Fibroblast of skin of back (primary cell): ENCODE data around the gene TERT.
"Not testable (repeated sequence)": the region's sequence is repeated elsewhere in the genome, so short reads cannot be mapped to it uniquely, and the experiment has no call there.

ENCODE experiments used
- DNase-seq: peaks from one replicate; pipeline ENCODE4 v3.0.0-alpha.2; 2013

The TERT gene

DNA sequence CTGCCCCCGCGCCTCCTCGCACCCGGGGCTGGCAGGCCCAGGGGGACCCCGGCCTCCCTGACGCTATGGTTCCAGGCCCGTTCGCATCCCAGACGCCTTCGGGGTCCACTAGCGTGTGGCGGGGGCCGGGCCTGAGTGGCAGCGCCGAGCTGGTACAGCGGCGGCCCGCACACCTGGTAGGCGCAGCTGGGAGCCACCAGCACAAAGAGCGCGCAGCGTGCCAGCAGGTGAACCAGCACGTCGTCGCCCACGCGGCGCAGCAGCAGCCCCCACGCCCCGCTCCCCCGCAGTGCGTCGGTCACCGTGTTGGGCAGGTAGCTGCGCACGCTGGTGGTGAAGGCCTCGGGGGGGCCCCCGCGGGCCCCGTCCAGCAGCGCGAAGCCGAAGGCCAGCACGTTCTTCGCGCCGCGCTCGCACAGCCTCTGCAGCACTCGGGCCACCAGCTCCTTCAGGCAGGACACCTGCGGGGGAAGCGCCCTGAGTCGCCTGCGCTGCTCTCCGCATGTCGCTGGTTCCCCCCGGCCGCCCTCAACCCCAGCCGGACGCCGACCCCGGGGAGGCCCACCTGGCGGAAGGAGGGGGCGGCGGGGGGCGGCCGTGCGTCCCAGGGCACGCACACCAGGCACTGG lies 548 bp downstream of the TERT start:
- DNase-seq = no peak

DNA sequence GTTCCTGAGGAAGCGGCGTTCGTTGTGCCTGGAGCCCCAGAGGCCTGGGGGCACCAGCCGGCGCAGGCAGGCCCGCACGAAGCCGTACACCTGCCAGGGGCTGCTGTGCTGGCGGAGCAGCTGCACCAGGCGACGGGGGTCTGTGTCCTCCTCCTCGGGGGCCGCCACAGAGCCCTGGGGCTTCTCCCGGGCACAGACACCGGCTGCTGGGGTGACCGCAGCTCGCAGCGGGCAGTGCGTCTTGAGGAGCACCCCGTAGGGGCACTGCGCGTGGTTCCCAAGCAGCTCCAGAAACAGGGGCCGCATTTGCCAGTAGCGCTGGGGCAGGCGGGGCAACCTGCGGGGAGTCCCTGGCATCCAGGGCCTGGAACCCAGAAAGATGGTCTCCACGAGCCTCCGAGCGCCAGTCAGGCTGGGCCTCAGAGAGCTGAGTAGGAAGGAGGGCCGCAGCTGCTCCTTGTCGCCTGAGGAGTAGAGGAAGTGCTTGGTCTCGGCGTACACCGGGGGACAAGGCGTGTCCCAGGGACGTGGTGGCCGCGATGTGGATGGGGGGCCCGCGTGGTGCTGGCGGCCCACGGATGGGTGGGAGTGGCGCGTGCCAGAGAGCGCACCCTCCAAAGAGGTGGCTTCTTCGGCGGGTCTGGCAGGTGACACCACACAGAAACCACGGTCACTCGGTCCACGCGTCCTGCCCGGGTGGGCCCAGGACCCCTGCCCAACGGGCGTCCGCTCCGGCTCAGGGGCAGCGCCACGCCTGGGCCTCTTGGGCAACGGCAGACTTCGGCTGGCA lies 1.3 kb downstream of the TERT start:
- DNase-seq = no peak

DNA sequence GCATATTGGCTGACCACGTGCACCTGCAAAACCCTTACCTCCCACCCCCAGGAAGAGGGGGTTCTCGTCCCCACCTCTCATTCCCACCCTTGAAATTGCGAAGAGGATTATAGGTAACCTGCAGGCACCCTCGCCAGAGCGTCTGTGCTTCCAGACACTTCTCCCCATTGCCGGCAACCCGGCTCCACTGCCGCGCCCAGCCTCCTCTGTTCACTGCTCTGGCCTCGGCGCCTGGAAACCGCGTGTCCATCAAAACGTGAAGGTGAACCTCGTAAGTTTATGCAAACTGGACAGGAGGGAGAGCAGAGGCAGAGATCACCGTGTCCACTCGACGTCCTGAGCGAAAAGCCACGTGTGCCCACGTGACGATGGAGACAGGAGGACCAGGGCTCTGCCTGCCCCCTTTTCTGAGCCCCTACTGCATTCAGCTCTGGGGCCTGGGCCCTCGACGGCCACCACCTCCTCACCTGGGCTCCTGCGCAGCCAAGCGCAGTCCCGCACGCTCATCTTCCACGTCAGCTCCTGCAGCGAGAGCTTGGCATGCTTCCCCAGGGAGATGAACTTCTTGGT lies 1.9 kb downstream of the TERT start:
- DNase-seq = no peak

DNA sequence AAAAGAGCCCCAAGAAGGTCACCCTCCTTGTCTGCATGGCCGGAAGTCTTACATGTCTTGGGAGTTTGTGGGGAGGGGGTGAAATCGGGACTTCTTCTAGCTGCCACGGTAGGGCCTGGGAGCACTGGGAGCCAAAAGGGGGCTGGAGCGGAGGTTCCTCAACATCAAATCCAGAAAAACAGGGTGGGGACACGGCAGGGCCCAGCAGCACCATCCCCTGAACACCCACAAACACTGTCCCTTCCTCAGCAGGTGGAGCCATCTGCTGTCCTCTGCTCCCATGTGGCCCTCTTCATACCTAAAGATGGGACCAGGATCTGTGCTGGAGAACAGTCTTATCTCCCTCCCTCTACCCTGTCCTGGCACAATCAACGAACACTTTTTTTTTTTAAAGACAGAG lies 2.7 kb downstream of the TERT start:
- no peak for DNase-seq

DNA sequence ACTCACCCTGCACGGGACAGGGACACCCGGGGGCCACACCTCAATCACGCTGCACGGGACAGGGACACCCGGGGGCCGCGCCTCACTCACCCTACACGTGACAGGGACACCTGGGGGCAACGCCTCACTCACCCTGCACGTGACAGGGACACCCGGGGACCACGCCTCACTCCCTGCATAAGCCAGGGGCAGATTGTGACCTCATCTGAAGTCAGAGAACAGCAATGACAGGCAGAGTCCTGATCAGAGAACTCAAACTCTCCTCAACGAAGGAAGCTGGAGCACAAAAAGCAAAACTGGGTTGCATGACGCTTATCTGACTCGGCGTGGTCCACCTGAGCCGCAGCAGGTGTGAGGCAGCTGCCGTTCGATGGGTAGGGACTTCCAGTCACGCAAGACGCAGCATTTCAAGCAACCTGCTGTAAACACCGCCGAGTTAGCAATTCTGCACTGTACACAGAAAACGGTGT lies 3.2 kb downstream of the TERT start:
- no peak for DNase-seq

DNA sequence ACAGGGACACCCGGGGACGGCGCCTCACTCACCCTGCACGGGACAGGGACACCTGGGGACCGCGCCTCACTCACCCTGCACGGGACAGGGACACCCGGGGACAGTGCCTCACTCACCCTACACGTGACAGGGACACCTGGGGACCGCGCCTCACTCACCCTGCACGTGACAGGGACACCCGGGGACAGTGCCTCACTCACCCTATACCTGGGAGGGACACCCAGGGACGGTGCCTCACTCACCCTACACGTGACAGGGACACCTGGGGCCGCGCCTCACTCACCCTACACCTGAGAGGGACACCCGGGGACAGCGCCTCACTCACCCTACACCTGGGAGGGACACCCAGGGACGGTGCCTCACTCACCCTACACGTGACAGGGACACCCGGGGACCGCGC lies 3.9 kb downstream of the TERT start:
- DNase-seq = not testable (repeated sequence)

DNA sequence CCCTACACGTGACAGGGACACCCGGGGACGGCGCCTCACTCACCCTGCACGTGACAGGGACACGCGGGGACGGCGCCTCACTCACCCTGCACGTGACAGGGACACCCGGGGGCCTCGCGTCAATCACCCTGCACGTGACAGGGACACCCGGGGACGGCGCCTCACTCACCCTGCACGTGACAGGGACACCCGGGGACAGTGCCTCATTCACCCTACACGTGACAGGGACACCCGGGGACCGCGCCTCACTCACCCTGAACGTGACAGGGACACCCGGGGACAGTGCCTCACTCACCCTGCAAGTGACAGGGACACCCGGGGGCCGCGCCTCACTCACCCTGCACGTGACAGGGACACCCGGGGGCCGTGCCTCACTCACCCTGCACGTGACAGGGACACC lies 5.3 kb downstream of the TERT start:
- DNase-seq = not testable (repeated sequence)

DNA sequence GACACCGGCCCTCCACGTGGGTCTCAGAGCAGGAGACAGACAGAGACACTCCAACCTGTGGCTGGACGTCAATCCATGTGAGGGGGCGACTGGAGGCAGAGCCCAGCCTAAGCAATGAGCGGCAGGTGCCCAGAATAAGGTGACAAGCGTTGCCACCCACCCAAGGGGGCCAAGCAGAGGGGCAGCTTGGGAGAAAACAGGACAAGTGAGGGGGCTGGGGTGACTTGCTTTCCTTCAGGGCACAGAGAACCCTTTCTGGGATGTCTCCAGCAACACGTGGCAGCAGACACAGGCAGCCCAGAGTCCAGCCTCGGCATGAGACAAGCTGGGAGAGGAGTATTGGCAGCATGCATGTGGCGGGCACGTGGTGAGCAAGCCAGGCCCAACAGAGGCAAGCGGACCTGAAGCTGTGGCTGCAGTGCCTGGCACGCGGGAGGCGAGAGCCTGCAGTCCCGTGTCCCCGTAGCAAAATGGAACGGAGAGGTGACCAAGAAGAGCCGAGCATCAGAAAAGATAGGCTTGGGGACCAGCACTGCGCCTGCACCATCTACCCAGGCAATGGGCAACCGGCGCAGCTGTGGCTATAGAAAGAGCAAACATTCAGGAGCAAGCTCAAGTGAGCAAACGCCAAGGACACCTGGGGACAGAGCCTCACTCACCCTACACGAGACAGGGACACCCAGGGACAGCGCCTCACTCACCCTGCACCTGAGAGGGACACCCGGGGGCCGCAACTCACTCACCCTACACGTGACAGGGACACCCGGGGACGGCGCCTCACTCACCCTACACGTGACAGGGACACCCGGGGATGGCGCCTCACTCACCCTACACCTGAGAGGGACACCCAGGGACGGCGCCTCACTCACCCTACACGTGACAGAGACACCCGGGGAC lies 6.2 kb downstream of the TERT start:
- no peak for DNase-seq

DNA sequence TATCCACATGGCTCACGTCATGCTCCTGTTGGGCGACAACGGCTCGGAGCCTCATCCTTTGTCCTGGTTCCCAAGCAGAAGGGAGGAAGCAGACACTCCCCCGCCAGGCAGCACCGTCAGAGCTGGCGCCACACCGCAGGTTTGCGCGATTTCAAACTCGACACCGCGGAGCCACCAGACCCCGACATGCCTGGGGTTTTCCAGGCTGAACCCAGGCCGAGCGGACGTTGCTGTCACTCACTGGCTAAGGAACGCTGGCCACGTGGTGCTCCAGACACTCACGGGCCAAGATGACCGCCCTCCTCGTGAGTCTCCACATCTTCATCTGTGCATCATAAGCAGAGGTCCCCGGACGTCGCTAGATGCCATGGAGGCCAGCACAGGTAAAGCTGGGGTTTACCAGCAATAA lies 9.0 kb downstream of the TERT start:
- no peak for DNase-seq

DNA sequence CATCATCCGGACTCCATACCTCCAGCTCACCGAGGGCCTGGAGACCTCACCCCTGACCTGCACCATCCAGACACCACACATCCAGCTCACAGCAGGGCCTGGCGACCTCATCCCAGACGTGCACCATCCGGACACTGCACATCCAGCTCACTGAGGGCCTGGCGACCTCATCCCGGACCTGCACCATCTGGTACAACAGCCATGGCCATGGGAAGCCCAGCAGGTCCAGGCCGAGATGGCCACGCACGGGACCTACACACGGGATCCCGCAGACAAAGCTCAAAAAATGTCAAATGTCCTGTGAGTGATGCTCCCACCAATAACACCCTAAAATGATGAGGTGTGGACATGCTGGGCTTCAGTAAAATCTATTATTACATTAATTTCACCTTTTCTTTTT lies 9.7 kb downstream of the TERT start:
- no peak for DNase-seq

DNA sequence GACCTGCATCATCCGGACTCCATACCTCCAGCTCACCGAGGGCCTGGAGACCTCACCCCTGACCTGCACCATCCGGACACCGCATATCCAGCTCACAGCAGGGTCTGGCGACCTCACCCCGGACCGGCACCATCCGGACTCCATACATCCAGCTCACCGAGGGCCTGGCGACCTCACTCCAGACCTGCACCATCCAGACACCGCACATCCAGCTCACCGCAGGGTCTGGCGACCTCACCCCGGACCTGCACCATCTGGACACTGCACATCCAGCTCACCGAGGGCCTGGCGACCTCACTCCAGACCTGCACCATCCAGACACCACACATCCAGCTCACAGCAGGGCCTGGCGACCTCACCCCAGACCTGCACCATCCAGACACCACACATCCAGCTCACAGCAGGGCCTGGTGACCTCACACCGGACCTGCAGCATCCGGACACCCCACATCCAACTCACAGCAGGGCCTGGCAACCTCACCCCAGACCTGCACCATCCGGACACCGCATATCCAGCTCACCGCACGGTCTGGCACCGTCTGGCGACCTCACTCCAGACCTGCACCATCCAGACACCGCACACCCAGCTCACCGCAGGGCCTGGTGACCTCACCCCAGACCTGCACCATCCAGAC lies 10.4 kb downstream of the TERT start:
- not testable (repeated sequence) for DNase-seq

DNA sequence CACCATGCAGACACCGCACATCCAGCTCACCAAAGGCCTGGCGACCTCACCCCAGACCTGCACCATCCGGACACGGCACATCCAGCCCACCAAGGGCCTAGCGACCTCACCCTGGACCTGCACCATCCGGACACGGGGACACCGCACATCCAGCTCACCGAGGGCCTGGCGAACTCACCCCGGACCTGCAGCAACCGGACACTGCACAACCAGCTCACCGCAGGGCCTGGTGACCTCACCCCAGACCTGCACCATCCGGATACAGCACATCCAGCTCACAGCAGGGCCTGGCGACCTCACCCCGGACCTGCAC lies 11.2 kb downstream of the TERT start:
- DNase-seq = not testable (repeated sequence)

DNA sequence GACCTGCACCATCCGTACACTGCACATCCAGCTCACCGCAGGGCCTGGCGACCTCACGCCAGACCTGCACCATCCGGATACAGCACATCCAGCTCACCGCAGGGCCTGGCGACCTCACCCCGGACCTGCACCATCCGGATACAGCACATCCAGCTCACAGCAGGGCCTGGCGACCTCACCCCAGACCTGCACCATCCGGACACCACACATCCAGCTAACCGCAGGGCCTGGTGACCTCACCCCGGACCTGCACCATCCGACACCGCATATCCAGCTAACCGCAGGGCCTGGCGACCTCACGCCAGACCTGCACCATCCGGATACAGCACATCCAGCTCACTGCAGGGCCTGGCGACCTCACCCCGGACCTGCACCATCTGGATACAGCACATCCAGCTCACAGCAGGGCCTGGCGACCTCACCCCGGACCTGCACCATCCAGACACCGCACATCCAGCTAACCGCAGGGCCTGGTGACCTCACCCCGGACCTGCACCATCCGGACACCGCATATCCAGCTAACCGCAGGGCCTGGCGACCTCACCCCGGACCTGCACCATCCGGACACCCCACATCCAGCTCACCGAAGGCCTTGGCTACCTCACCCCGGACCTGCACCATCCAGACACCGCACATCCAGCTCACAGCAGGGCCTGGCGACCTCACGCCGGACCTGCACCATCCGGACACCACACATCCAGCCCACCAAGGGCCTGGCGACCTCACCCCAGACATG lies 11.7 kb downstream of the TERT start:
- DNase-seq = not testable (repeated sequence)

DNA sequence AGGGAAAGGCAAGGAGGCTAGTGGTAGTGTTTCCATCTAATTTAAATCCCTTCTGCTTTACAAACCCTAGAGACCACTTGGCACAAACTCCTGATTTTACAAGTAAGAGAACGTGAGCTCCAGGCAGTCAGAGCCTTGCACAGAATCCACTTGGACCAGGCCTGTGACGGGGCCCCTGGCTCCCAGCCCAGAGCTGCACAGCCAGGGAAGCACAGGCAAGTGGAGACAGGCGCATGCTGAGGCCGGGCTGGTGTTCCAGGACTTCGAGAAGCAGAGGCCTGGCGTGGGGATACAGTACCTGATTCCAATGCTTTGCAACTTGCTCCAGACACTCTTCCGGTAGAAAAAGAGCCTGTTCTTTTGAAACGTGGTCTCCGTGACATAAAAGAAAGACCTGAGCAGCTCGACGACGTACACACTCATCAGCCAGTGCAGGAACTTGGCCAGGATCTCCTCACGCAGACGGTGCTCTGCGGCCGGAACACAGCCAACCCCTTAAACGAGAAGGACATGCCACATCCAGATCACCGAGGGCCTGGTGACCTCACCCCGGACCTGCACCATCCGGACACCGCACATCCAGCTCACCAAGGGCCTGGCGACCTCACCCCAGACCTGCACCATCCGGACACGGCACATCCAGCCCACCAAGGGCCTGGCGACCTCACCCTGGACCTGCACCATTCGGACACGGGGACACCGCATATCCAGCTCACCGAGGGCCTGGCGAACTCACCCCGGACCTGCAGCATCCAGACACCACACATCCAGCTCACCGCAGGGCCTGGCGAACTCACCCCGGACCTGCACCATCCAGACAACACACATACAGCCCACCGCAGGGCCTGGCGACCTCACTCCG lies 12.5 kb downstream of the TERT start:
- DNase-seq = no peak

DNA sequence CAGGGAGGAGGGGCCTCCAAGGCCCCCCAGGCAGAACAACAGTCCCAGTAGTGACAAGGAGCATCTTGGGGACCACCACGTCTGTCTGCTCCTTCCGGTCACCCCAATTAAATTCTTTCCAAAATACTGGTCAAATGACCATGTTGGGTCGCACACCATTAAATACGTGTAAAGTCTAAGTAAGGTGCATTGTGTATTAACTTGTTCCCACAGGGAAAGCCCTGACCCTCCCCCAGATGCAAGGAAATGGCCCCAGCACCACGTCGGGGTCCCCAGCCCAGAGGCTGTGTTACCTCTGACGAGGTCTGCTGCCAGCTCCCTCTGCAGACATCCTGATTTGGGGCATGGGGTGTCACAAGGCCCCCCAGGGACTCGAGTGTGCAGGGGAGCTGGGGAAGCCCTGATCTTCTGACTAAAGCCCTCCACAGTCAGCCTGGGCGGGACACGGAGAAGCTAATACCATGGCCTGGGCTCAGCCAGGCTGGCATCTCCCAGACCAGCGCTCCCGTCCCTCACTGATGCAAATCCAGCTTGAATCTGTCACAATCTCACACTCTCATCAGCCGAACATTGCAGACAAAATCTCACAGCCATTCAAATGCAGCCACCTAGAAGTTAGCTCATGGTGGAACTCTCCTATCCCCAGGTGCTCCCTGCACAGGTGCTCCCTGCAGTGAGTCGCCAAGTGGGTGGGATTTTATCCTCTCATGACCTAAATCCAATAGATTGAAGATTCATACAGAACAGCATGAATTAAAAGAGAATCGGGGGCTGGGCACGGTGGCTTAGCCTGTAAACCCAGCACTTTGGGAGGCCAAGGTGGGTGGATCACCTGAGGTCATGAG lies 13.6 kb downstream of the TERT start:
- no peak for DNase-seq

DNA sequence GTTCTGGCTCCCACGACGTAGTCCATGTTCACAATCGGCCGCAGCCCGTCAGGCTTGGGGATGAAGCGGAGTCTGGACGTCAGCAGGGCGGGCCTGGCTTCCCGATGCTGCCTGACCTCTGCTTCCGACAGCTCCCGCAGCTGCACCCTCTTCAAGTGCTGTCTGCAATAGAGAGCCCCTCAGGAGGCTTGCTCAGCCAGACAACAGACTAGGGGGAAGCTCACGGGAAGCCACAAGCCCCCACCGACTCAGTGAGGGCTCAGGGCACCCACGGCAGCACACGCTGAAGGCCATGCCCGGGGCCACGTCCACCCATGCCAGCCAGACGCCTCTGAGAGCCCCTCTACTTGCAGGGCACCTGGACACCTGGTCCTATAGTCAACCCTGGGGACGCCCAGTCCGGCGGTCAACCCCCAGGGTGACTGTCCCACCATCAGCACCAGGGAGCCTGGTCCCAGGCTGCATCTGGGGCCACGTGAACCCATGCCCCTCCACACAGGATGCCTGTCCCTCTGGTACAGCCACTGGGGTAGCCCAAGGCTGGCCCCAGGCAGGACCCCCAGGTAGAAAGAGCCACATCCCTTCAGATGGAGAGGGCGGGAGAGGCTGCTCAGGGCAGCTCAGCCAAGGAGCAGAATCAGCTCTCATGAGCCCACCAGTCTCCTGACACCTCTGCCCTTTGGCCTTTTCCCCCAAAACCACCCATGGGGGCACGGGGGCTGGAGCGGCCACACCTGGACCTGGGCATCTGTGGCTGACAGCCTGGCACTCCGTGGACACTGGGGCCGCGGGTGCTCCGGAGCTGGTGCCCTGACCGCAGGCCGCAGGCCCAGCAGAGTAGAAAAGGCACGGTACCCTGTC lies 14.5 kb downstream of the TERT start:
- no peak for DNase-seq

DNA sequence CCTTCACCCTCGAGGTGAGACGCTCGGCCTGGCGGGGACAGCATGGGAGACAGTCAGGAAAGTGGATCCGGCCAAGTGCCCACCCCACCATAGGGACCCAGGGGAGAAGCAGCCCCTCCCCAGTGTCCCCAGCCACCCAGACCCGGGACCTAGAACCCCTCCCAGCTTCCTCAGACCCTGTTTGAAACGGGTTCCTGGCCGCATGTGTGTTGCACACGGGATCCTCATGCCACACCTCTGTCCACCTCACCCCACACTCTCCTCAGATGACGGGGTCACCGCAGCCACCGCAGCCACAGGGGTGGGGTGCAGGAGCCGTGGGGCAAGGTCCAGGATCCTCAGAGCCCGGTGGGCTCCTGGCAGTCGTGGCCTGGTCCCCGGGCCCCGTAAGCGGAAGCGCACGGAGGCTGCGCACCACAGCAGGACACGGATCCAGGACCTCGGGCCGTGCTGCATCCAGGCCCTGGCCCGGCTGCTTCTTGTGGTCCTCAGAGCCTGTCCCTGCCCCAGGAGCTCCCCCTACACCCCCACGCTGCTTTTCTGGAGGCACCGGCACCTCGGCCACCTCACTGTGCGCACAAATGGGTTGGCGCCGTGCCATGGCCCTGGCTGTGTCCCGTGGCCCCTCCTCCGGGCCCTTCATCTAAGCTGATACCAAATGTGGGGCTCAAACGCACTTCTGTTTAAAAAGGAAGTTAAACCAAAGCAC lies 15.3 kb downstream of the TERT start:
- DNase-seq = no peak
